CD4-positive, CD25-positive, alpha-beta regulatory T cell (primary cell): ENCODE results near the gene SARS2. TPM values are rescaled to one million over a fixed set of nuclear protein-coding genes. Genes with fewer than 3 reads are reported as not detected.
"Not testable (repeated sequence)": the region's sequence is repeated elsewhere in the genome, so short reads cannot be mapped to it uniquely, and the experiment has no call there.

Experiments used
- ATAC-seq, 2 donors: fragments of 150-1000 bp; cut with Tn5 transposase; one replicate each; pipeline ENCODE4 v1.10.0; 2021; ENCODE audit warnings: low read depth in 2 of 2, moderate number of reproducible peaks in 2 of 2, moderate library complexity in 1 of 2
- DNase-seq, 3 donors: peaks; one replicate each; pipeline versions ENCODE4 v3.0.0 to v3.0.0-alpha.2; 2012 to 2022; ENCODE audit warnings: mixed read lengths in 1 of 3
- H3K27ac ChIP-seq: one replicate; pipeline ENCODE4 v1.7.0; 2013; ENCODE audit warnings: mild to moderate bottlenecking, low read length; ENCODE audit not compliant: insufficient read depth, poor library complexity, severe bottlenecking
- H3K27me3 ChIP-seq: one replicate; pipeline ENCODE4 v1.7.0; 2013; ENCODE audit warnings: low read length; ENCODE audit not compliant: control insufficient read depth, insufficient read depth
- H3K36me3 ChIP-seq: one replicate; pipeline ENCODE4 v1.7.0; 2013; ENCODE audit warnings: mild to moderate bottlenecking, low read length, moderate library complexity; ENCODE audit not compliant: control insufficient read depth, insufficient read depth
- H3K4me1 ChIP-seq: 2 replicates; pipeline ENCODE4 v1.7.0; 2013; ENCODE audit warnings: mild to moderate bottlenecking, low read length; ENCODE audit not compliant: insufficient read depth, control insufficient read depth, poor library complexity, severe bottlenecking
- H3K4me3 ChIP-seq: one replicate; pipeline ENCODE4 v1.7.0; 2013; ENCODE audit warnings: low read depth, mild to moderate bottlenecking, low read length, moderate library complexity
- H3K9me3 ChIP-seq, 2 experiments: 1 replicate in 1 of 2; 2 replicates in 1 of 2; pipeline ENCODE4 v1.7.0; 2013; ENCODE audit warnings: low read length in 2 of 2, mild to moderate bottlenecking in 1 of 2, moderate library complexity in 1 of 2; ENCODE audit not compliant: control insufficient read depth in 2 of 2
- H3K27ac Mint-ChIP-seq, 3 donors: one replicate each; pipeline ENCODE4 v1.8.0; 2020 to 2022; ENCODE audit warnings: mild to moderate bottlenecking in 3 of 3, mixed read lengths in 3 of 3, moderate library complexity in 2 of 3
- H3K27me3 Mint-ChIP-seq: one replicate; pipeline ENCODE4 v1.8.0; 2022; ENCODE audit warnings: mild to moderate bottlenecking, mixed read lengths
- H3K36me3 Mint-ChIP-seq: one replicate; pipeline ENCODE4 v1.8.0; 2020; ENCODE audit warnings: mixed read lengths
- H3K4me1 Mint-ChIP-seq, 4 donors: one replicate each; pipeline ENCODE4 v1.8.0; 2020 to 2022; ENCODE audit warnings: mixed read lengths in 4 of 4, mild to moderate bottlenecking in 1 of 4
- H3K4me3 Mint-ChIP-seq, 4 donors: one replicate each; pipeline ENCODE4 v1.8.0; 2020 to 2022; ENCODE audit warnings: mild to moderate bottlenecking in 4 of 4, mixed read lengths in 4 of 4, moderate library complexity in 3 of 4
- H3K9me3 Mint-ChIP-seq, 7 donors: one replicate each; pipeline ENCODE4 v1.8.0; 2020 to 2022; ENCODE audit warnings: mixed read lengths in 7 of 7, mild to moderate bottlenecking in 3 of 7, moderate library complexity in 2 of 7
- polyA plus RNA-seq, 4 donors: library from polyadenylated mRNA; unstranded; fragments of 300-500 nt; fragmentation: Illumina TruSeq; gene quantifications; one replicate each; pipeline ENCODE4 v1.2.3, GENCODE V29; 2021
- total RNA-seq: library from RNA; stranded (reverse); gene quantifications from one replicate; pipeline ENCODE4 v1.2.3, GENCODE V29; 2022

SARS2 gene
- total and polyA plus RNA-seq, 5 donors from 2014 or later: 13.1 to 16.1 (median 15.4) TPM

DNA sequence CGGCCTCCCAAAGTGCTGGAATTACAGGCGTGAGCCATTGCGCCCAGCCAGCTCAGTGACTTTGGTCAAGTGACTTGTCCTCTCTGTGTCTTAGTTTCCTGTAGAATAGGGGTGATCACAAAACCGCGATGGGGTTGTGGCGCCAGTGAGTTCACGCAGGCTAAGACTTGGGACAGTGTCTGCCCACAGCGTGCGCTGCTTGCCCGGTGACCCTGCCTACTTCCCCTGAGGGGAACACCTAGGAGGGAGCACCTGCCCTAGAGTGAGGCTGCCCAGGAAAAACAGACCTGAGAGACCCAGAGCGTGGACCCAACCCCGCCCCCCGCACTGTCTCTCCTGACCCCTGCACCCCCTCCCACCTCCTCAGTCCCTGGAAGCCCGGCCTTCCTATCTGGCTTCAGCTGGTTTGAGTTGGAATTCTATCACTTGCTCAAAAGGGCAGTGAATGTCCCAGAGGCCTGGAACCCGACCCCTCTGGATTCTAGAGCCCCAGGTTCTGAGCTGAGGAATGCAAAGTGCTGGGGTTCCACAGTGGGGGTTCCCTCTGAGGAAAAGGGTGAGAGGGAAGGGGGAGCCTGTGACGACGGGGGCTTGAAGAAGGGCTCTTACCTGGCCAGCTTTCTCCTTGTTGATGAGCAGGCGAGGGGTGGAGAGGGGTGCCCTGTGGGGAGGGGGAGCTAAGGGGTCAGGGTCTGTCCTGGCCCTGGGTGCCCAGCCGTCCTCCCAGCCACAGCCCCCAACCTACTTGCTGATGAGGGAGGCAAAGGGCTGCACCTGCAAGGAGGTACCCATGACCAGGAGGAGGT, 50.3 kb downstream of the SARS2 start:
- Histone ChIP-seq H3K4me3 (no peak overlapping the region), H3K4me1 (peaks cover 37% of the 10 kb centered on the region), H3K9me3 (no peaks in the 10 kb centered on the region), H3K27me3 (no peaks in the 10 kb centered on the region), H3K36me3 (peaks cover 4% of the 10 kb centered on the region), H3K27ac (peak overlapping the region; percentile 54)
- Mint-ChIP-seq H3K9me3 (no peaks in the 10 kb centered on the region), H3K27ac (peak overlapping the region; percentile 79 to 83 (median 82)), H3K4me3 (peak overlapping the region in 3 of 4 donors; percentile 46 to 77 (median 63)), H3K27me3 (no peaks in the 10 kb centered on the region), H3K36me3 (peaks cover 9% of the 10 kb centered on the region), H3K4me1 (peaks cover 4 to 46% (median 13%) of the 10 kb centered on the region in 4 donors)
- no peak for ATAC-seq
- DNase-seq: no peak

DNA sequence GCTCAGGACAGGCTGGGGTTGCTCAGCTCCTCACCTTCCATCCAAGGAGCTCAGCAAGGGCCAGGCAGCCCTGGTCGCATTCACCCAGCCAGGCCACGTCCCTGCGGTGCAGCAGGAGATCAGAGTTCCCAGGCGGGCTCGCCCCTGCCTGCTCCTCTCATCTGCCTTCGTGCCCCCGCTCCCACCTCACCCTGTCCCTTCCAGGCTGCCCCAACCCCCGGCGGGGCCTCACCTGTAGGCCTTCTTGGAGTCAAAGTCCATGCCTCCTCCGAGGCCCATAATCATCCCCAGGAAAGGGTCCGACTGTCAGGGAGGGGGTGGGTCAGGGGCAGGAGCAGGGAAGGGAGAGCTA, 51.2 kb downstream of the SARS2 start:
- Histone ChIP-seq H3K27me3 (no peaks in the 10 kb centered on the region), H3K4me1 (peaks cover 37% of the 10 kb centered on the region), H3K27ac (peak overlapping the region; percentile 93), H3K36me3 (peaks cover 4% of the 10 kb centered on the region), H3K4me3 (no peak overlapping the region), H3K9me3 (no peaks in the 10 kb centered on the region)
- ATAC-seq (no peak), DNase-seq (no peak)
- Mint-ChIP-seq H3K4me1 (peaks cover 4 to 46% (median 13%) of the 10 kb centered on the region in 4 donors), H3K9me3 (no peaks in the 10 kb centered on the region), H3K36me3 (peaks cover 9% of the 10 kb centered on the region), H3K4me3 (peak overlapping the region in 3 of 4 donors; percentile 63 to 96 (median 93)), H3K27ac (peak overlapping the region in 2 of 3 donors; percentile 97 to 98), H3K27me3 (no peaks in the 10 kb centered on the region)

GRCh38 chr19:38878575-38879399, 51.8 kb downstream of the SARS2 start:
- no peaks in the 10 kb centered on the region for H3K9me3 ChIP-seq
- ATAC-seq (no peak), DNase-seq (no peak)
- H3K36me3 Mint-ChIP-seq: peaks cover 9% of the 10 kb centered on the region
- H3K4me3 Mint-ChIP-seq: peak overlapping the region; percentile 90 to 96 (median 94)
- peaks cover 37% of the 10 kb centered on the region for H3K4me1 ChIP-seq
- H3K4me3 ChIP-seq: peak overlapping the region; percentile 62
- H3K36me3 ChIP-seq: peaks cover 4% of the 10 kb centered on the region
- H3K27me3 ChIP-seq: no peaks in the 10 kb centered on the region
- H3K4me1 Mint-ChIP-seq: peaks cover 4 to 46% (median 13%) of the 10 kb centered on the region in 4 donors
- H3K27ac ChIP-seq: peak overlapping the region; percentile 93
- H3K9me3 Mint-ChIP-seq: no peaks in the 10 kb centered on the region
- no peaks in the 10 kb centered on the region for H3K27me3 Mint-ChIP-seq
- peak overlapping the region; percentile 97 to 99 (median 98) for H3K27ac Mint-ChIP-seq

DNA sequence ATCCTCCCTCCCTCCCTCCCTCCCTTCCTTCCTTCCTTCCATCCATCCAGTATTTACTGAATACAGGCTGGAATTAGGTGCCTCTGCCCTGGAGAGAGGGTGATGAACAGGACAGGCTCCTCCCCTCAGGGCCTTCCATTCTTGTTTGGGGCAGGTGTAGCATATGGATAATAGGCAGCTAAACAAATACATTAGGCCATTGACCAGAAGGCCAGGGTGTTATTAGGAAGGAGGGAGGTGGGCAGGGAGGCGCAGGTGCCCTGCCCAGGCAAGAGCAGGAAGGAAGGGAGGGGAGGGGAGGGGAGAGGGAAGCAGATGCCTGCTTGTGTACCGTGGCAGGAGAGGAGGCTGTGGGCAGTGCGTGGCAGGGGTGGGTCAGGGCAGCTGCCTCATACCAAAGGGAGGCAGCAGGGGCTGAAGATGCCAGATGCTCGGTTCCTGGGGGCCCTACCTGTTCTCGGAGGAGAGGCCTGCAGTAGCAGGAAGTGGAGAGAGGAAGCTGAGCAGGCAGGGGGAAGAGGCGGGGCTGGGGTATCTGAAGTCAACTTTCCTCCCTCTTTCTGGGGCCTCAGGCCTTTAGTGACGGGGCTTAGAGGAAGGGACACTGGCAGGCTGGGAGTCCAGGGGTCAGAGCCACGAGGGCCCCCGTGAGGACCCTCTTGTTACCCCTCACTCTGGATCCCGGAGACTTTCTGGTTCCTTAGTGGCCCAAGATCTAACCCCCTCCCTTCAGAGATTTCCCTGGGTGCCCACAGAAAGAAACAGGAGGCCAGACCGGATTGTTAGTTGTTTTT, 52.6 kb downstream of the SARS2 start, which contains the start of gene RINL:
Gene RINL (minus strand): TSS at position 495 of the 794 bp plus-strand sequence. CDS start 1,533 bp downstream, outside the sequence.
- ATAC-seq (peak; percentile 96), DNase-seq (peak; percentile 57 to 92 (median 72))
- Histone ChIP-seq H3K4me1 (peaks cover 37% of the 10 kb centered on the region), H3K4me3 (peak within 1 kb of the TSS; percentile 62), H3K27ac (peak within 1 kb of the TSS; percentile 93), H3K27me3 (no peaks in the 10 kb centered on the region), H3K9me3 (no peaks in the 10 kb centered on the region), H3K36me3 (peaks cover 6% of the 10 kb centered on the region)
- peaks cover 6 to 50% (median 16%) of the 10 kb centered on the region in 4 donors for H3K4me1 Mint-ChIP-seq
- H3K27ac Mint-ChIP-seq: peak within 1 kb of the TSS; percentile 97 to 99 (median 98)
- no peaks in the 10 kb centered on the region for H3K27me3 Mint-ChIP-seq
- H3K9me3 Mint-ChIP-seq: no peaks in the 10 kb centered on the region
- H3K36me3 Mint-ChIP-seq: peaks cover 14% of the 10 kb centered on the region
- H3K4me3 Mint-ChIP-seq: peak within 1 kb of the TSS; percentile 90 to 96 (median 94)

DNA sequence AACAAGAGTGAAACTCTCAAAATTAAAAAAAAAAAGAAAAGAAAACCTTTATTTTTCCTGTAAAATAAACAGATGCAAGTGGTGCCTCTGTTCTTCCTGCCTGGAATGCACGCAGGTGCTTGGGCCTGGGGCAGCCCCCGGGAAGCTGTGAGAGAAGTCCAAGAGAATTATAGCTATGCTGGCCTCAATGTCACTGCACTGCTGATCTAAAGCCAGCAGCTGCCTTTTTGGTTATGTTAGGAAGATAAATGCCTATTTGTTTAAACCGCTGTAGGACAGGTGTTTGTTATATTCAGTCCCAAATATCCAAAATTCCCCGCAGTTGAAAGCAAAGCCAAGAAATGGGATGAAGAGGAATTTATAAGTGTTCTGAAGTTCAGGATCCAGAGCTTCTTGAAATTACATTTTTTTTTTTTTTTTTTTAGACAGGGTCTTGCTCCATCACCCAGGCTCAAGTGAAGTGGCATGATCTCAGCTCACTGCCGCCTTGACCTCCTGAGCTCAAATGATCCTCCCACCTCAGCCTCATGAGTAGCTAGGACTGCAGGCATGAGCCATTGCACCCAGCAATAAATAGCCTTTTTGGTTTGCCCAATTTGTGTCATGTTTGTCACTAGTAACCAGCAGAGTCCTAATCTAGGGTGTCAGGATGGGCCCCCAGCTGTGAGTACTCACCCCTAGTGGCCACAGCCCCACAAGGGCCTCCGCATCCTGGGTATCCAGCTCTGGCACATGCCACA, 54.7 kb downstream of the SARS2 start:
- H3K9me3 ChIP-seq: no peaks in the 10 kb centered on the region
- Mint-ChIP-seq H3K4me3 (peak overlapping the region in 1 of 4 donors; percentile 64), H3K36me3 (peaks cover 10% of the 10 kb centered on the region), H3K27me3 (no peaks in the 10 kb centered on the region), H3K27ac (peak overlapping the region; percentile 49 to 97 (median 97)), H3K4me1 (peaks cover 7 to 55% (median 19%) of the 10 kb centered on the region in 4 donors), H3K9me3 (no peaks in the 10 kb centered on the region)
- no peak for ATAC-seq
- peaks cover 37% of the 10 kb centered on the region for H3K4me1 ChIP-seq
- no peak overlapping the region for H3K4me3 ChIP-seq
- H3K27me3 ChIP-seq: no peaks in the 10 kb centered on the region
- no peak overlapping the region for H3K27ac ChIP-seq
- H3K36me3 ChIP-seq: peaks cover 22% of the 10 kb centered on the region
- no peak for DNase-seq

GRCh38 chr19:38873400-38873799, 57.2 kb downstream of the SARS2 start:
- not testable (repeated sequence) for H3K9me3 ChIP-seq, ATAC-seq, H3K4me3 ChIP-seq, H3K27me3 ChIP-seq, H3K27me3 Mint-ChIP-seq, DNase-seq, H3K27ac ChIP-seq, H3K9me3 Mint-ChIP-seq
- Histone ChIP-seq H3K36me3 (peaks cover 22% of the 10 kb centered on the region), H3K4me1 (peaks cover 37% of the 10 kb centered on the region)
- peaks cover 10% of the 10 kb centered on the region for H3K36me3 Mint-ChIP-seq
- peaks cover 9 to 63% (median 22%) of the 10 kb centered on the region in 4 donors for H3K4me1 Mint-ChIP-seq
- H3K27ac Mint-ChIP-seq: peak overlapping the region in 2 of 3 donors; percentile 31 to 33
- peak overlapping the region in 2 of 4 donors; percentile 40 to 71 for H3K4me3 Mint-ChIP-seq
